Activated CD4-positive, alpha-beta T cell treated with anti-CD3 and anti-CD28 coated beads for 4 hours (primary cell): Measurements from ENCODE around the gene GTF2H2C.
"Not testable (repeated sequence)": the region's sequence is repeated elsewhere in the genome, so short reads cannot be mapped to it uniquely, and the experiment has no call there.

Experiments used
- DNase-seq, 2 donors: peaks; one replicate each; pipeline ENCODE4 v3.0.0-alpha.2; 2020

The GTF2H2C gene

GRCh38 chr5:69568072-69568471, 8.1 kb downstream of the GTF2H2C start:
- DNase-seq, result not testable (repeated sequence)

GRCh38 chr5:69583356-69583755, 23.4 kb downstream of the GTF2H2C start:
- DNase-seq, result not testable (repeated sequence)

- DNase-seq, result not testable (repeated sequence)
Measured at GRCh38 chr5:69596114-69596840, 36.3 kb downstream of the GTF2H2C start.

DNA sequence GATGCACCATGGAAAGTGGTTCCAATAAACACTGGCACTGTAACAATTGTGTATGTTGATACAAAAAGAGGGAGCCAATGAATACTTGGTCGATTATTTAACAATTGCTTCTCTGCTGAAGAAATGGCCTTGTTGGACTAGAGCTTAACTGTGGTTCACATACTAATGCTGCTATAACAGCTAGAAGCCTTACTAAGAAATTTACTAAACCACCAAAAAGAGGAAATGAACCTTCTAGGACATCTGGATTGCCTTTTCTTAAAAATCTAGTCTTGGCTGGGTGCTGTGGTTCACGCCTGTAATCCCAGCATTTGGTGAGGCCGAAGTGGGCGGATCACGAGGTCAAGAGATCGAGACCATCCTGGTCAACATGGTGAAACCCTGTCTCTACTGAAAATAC, 42.0 kb downstream of the GTF2H2C start:
- not testable (repeated sequence) for DNase-seq

GRCh38 chr5:69606839-69607238, 46.8 kb downstream of the GTF2H2C start:
- not testable (repeated sequence) for DNase-seq

- not testable (repeated sequence) for DNase-seq
Measured at GRCh38 chr5:69607750-69608149, 47.8 kb downstream of the GTF2H2C start.

- DNase-seq, result not testable (repeated sequence)
Measured at GRCh38 chr5:69608861-69609496, 49.0 kb downstream of the GTF2H2C start.

DNA sequence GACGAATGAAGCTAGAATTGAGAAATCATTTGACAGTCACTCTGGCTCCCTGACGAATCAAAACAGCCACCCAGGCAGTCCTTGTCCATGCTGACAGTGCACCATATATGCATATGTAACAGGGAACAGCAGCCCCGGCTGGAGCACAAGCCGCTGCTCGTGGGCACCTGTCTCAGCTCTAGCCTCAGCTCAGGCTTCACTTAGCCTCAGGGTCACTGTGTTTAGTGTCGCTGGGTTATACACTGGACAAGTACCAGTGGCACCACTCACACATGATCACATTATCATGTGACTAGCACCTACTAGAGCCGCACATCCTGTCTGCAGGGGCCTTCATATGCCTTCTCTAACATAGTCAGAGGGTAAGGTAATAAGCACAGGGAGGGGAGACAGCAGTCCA, 54.9 kb downstream of the GTF2H2C start:
- not testable (repeated sequence) for DNase-seq

GRCh38 chr5:69631879-69632278, 71.9 kb downstream of the GTF2H2C start:
- DNase-seq, result not testable (repeated sequence)
